Aorta (tissue), 5 donors: ENCODE measurements around the gene INHBB. TPM values are rescaled to one million over a fixed set of nuclear protein-coding genes. Genes with fewer than 3 reads are reported as not detected.

Experiments used
- ATAC-seq: fragments of 200-7000 bp; cut with Tn5 transposase; one replicate; pipeline ENCODE4 v1.9.1; 2022; ENCODE audit warnings: moderate library complexity; ENCODE audit not compliant: low FRiP score
- DNase-seq, 2 donors: peaks; one replicate each; pipeline ENCODE4 v3.0.0-alpha.2; 2020
- H3K27ac ChIP-seq, 2 donors: one replicate each; pipeline ENCODE4 v1.5.1; 2013; ENCODE audit warnings: low read length in 2 of 2, mild to moderate bottlenecking in 2 of 2, moderate library complexity in 2 of 2, control low read depth in 1 of 2, inconsistent platforms in 1 of 2, low read depth in 1 of 2
- H3K27me3 ChIP-seq, 2 donors: one replicate each; pipeline ENCODE4 v1.6.1; 2013; ENCODE audit warnings: control low read depth in 1 of 2, low read length in 1 of 2, mild to moderate bottlenecking in 1 of 2, moderate library complexity in 1 of 2; ENCODE audit not compliant: insufficient read depth in 2 of 2, control insufficient read depth in 1 of 2
- H3K36me3 ChIP-seq, 2 donors: one replicate each; pipeline ENCODE4 v1.6.1; 2013; ENCODE audit warnings: control low read depth in 1 of 2, low read length in 1 of 2, mild to moderate bottlenecking in 1 of 2; ENCODE audit not compliant: insufficient read depth in 2 of 2, control insufficient read depth in 1 of 2
- H3K4me1 ChIP-seq, 2 donors: one replicate each; pipeline ENCODE4 v1.6.1; 2013; ENCODE audit warnings: low read length in 2 of 2, control low read depth in 1 of 2, mild to moderate bottlenecking in 1 of 2, moderate library complexity in 1 of 2; ENCODE audit not compliant: insufficient read depth in 2 of 2, control insufficient read depth in 1 of 2
- H3K4me3 ChIP-seq, 2 donors: one replicate each; pipeline ENCODE4 v1.5.1; 2013; ENCODE audit warnings: low read length in 2 of 2, control low read depth in 1 of 2, mild to moderate bottlenecking in 1 of 2
- H3K9me3 ChIP-seq: one replicate; pipeline ENCODE4 v1.6.1; 2013; ENCODE audit warnings: mild to moderate bottlenecking, low read length; ENCODE audit not compliant: control insufficient read depth
- WGBS, 2 donors: extraction: QIAGEN DNeasy Blood & Tissue Kit; methylation state at CpG; one replicate each; pipeline ENCODE4 v1.1.7; 2013; 5-methylcytosine and 5-hydroxymethylcytosine counted together
- intact Hi-C, 2 donors: fragments of 100-400 bp; cut with DNase I; formaldehyde crosslinking; loops; one replicate each; pipeline versions ENCODE4 v1.14.2 to v1.15.0; 2022
- polyA plus RNA-seq, 2 donors: library from polyadenylated mRNA; stranded (reverse); fragments of 200-250 nt; gene quantifications; one replicate each; pipeline ENCODE4 v1.2.3, GENCODE V29; 2013
- total RNA-seq, 2 donors: library from RNA; stranded (reverse); fragmentation: NEBNext Ultra II Directional; extraction: Animal tissue kit (Norgen Biotek cat#: 25700); gene quantifications; one replicate each; pipeline ENCODE4 v1.2.1, GENCODE V29; 2021
- donor health status: healthy with polysubstance abuse.
- donor health status: Bipolar disorder and iron deficiency.
- donor health status: DM: no; HTN: no; CAD: no.
- donor health status: DM: no; HTN: no; CAD: no.
- donor health status: DM: yes; HTN: yes; CAD: no.

INHBB gene
- total and polyA plus RNA-seq, 4 donors = 0.43 to 21.9 (median 9.9) TPM

GRCh38 chr2:120366698-120367097 is 20.8 kb downstream of the INHBB start:
- Histone ChIP-seq H3K4me3 (no peak overlapping the region), H3K27ac (no peak overlapping the region), H3K36me3 (no peaks in the 10 kb centered on the region), H3K27me3 (no peaks in the 10 kb centered on the region), H3K9me3 (no peaks in the 10 kb centered on the region), H3K4me1 (no peaks in the 10 kb centered on the region)
- intact Hi-C loops = no loop called here
- DNase-seq (peak in 1 of 2 donors; percentile 2), ATAC-seq (no peak)
- 94 to 96% methylated on average over 11 of the region's 11 CpGs for WGBS, 2 donors

GRCh38 chr2:120367221-120367620 is 21.3 kb downstream of the INHBB start:
- H3K36me3 ChIP-seq = no peaks in the 10 kb centered on the region
- ATAC-seq (no peak), DNase-seq (peak in 1 of 2 donors; percentile 16)
- no peak overlapping the region for H3K27ac ChIP-seq
- WGBS, 2 donors = 91 to 94% methylated on average over 8 of the region's 8 CpGs
- H3K4me3 ChIP-seq = no peak overlapping the region
- no peaks in the 10 kb centered on the region for H3K27me3 ChIP-seq
- H3K9me3 ChIP-seq = no peaks in the 10 kb centered on the region
- intact Hi-C loops = no loop called here
- no peaks in the 10 kb centered on the region for H3K4me1 ChIP-seq

DNA sequence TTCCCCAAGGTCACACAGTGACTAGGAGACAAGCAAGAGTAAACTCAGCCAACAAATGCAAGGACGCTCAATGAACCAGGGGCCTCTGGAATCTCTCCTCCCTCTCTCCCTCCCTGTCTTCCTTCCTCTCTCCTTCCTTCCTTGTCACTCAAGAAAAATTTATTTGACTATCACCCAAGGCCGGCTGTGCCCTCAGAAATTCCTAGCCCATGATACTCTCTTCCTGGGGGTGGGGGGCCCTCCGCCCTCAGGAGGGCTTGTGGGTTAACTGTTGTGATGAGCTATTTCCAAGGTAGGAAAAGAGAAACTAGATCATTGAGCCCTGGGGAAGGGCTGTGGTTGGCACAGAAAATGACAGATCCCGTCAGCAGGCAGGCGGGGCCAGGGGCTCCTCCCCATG is 21.7 kb downstream of the INHBB start:
- WGBS, 2 donors = 78 to 89% methylated on average over 5 of the region's 5 CpGs
- Histone ChIP-seq H3K36me3 (no peaks in the 10 kb centered on the region), H3K27me3 (no peaks in the 10 kb centered on the region), H3K4me3 (no peak overlapping the region), H3K9me3 (no peaks in the 10 kb centered on the region), H3K27ac (no peak overlapping the region), H3K4me1 (no peaks in the 10 kb centered on the region)
- intact Hi-C loops = no loop called here
- ATAC-seq (no peak), DNase-seq (peak in 1 of 2 donors; percentile 17)

GRCh38 chr2:120368086-120368485 is 22.1 kb downstream of the INHBB start:
- no peaks in the 10 kb centered on the region for H3K27me3 ChIP-seq
- no peaks in the 10 kb centered on the region for H3K9me3 ChIP-seq
- no peak overlapping the region for H3K4me3 ChIP-seq
- no peak overlapping the region for H3K27ac ChIP-seq
- H3K36me3 ChIP-seq = no peaks in the 10 kb centered on the region
- no peaks in the 10 kb centered on the region for H3K4me1 ChIP-seq
- no peak for DNase-seq
- intact Hi-C loops = no loop called here
- WGBS, 2 donors = 77 to 87% methylated on average over 3 of the region's 3 CpGs
- no peak for ATAC-seq

DNA sequence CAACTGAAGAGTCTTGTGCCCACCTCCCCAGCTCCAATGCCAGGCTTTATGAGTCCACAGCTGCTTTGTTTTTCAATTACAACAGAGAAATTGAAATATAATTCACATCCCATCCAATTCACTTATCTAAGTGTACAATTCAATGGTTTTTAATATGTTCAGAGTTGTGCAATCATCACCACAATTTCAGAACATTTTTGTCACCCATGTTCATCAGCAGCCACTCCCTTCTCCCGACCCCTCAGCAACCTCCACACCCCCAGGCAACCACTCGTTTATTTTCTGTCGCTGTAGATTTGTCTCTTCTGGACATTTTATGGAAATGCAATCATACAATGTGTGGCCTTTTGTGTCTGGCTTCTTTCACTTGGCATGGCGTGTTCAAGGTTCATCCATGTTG is 23.3 kb downstream of the INHBB start:
- Histone ChIP-seq H3K4me3 (no peak overlapping the region), H3K36me3 (no peaks in the 10 kb centered on the region), H3K9me3 (no peaks in the 10 kb centered on the region), H3K27me3 (no peaks in the 10 kb centered on the region), H3K27ac (no peak overlapping the region), H3K4me1 (no peaks in the 10 kb centered on the region)
- intact Hi-C loops = no loop called here
- no peak for ATAC-seq
- DNase-seq = no peak
- WGBS, 2 donors = 94% methylated on average over 4 of the region's 4 CpGs

- DNase-seq = peak in 1 of 2 donors; percentile 24
- Histone ChIP-seq H3K36me3 (no peaks in the 10 kb centered on the region), H3K27ac (no peak overlapping the region), H3K9me3 (no peaks in the 10 kb centered on the region), H3K4me3 (no peak overlapping the region), H3K4me1 (no peaks in the 10 kb centered on the region), H3K27me3 (no peaks in the 10 kb centered on the region)
- WGBS, 2 donors = 73 to 79% methylated on average over 16 of the region's 16 CpGs
- no peak for ATAC-seq
- intact Hi-C loops = no loop called here
Measured at GRCh38 chr2:120371969-120372625, 26.2 kb downstream of the INHBB start.

GRCh38 chr2:120372816-120373215 is 26.9 kb downstream of the INHBB start:
- no peak overlapping the region for H3K4me3 ChIP-seq
- no peaks in the 10 kb centered on the region for H3K4me1 ChIP-seq
- no peak overlapping the region for H3K27ac ChIP-seq
- intact Hi-C loops = no loop called here
- ATAC-seq = no peak
- no peak for DNase-seq
- no peaks in the 10 kb centered on the region for H3K36me3 ChIP-seq
- H3K27me3 ChIP-seq = no peaks in the 10 kb centered on the region
- no peaks in the 10 kb centered on the region for H3K9me3 ChIP-seq
- WGBS, 2 donors = 96 to 98% methylated on average over 4 of the region's 4 CpGs

- 38 to 54% methylated on average over 10 of the region's 10 CpGs for WGBS, 2 donors
- Histone ChIP-seq H3K4me3 (no peak overlapping the region), H3K4me1 (no peaks in the 10 kb centered on the region)
Measured at GRCh38 chr2:120373424-120373823, 27.5 kb downstream of the INHBB start.

GRCh38 chr2:120374821-120375220 is 28.9 kb downstream of the INHBB start:
- peak in 1 of 2 donors; percentile 16 for DNase-seq
- intact Hi-C loops = no loop called here
- no peak for ATAC-seq
- 86 to 88% methylated on average over 5 of the region's 5 CpGs for WGBS, 2 donors
- H3K4me1 ChIP-seq = no peaks in the 10 kb centered on the region
- no peaks in the 10 kb centered on the region for H3K9me3 ChIP-seq
- H3K36me3 ChIP-seq = no peaks in the 10 kb centered on the region
- no peak overlapping the region for H3K27ac ChIP-seq
- H3K4me3 ChIP-seq = no peak overlapping the region
- no peaks in the 10 kb centered on the region for H3K27me3 ChIP-seq

More at GRCh38 chr2:120373424-120373823, 27.5 kb downstream of the INHBB start:
- H3K27ac ChIP-seq = no peak overlapping the region
- DNase-seq = peak in 1 of 2 donors; percentile 19
- H3K36me3 ChIP-seq = no peaks in the 10 kb centered on the region
- no peak for ATAC-seq
- H3K27me3 ChIP-seq = no peaks in the 10 kb centered on the region
- no peaks in the 10 kb centered on the region for H3K9me3 ChIP-seq
- intact Hi-C loops = no loop called here
